ENCODE data around the gene LMLN.
"Not testable (repeated sequence)": the region's sequence is repeated elsewhere in the genome, so short reads cannot be mapped to it uniquely, and the experiment has no call there.

Gene LMLN

DNA sequence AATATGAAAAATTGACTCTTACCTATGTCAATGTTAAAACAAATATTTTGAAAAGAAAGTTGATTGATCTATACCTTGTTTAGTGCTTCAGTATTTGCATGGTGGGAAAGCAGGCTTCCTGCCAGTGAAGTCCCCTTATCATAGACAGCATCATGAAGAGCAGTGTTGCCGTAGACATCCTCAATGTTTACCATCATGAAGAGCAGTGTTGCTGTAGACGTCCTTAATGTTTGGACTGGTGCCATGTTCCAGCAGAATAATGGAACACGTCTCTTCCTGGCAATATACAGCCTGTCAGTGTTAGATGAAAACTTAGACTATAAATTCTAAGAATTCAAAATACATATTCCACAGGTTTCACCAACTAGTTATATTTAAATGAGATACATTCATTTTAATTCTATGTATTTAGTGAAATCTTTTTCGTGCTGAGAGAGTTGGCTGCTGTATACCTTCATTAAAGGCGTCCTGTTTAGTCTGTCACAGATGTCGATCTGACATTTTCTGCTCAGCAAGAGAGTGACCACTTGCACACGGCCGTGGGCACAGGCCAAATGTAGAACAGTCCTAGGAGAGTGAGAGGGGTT lies 116.8 kb downstream of the LMLN start:
- no peak for DNase-seq (ENCODE audit: low read depth in 3 of 3)

DNA sequence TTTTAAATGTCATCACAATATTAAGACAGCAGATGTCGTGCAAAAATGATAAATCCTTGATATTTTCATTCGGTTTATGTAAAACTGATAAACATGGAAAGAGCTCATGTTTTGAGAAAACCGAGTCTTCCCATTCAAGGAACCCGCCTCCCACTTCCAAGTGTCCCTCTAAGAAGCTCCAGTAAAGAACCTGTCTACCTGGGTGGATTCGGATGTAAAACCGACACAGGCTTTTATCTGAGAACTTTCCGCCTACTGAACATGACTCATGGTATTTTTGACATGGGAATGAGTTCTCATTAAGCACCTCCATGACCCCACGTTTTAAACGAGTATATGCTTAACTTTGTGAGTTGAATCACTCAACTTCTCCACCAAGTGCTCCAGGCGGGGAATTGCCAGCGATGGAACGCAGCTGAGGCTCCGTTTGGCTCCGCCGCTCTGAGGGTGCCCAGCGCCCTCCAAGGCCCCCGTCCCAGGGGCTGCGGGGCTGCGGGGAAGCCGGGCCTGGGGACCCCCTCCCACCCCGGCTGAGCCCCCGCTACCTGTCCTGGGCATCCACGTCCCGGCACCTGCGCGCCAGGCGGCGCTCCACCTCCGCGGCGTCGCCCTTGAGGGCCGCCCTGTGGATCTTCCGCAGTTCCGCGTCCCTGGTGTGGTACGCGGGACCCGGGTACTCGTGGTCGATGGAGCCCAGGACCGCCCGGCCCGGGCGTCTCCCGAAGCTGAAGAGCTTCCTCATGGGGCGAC lies 119.9 kb downstream of the LMLN start:
- peak; percentile 21 to 39 (median 28) for DNase-seq (ENCODE audit: low read depth in 3 of 3)

DNA sequence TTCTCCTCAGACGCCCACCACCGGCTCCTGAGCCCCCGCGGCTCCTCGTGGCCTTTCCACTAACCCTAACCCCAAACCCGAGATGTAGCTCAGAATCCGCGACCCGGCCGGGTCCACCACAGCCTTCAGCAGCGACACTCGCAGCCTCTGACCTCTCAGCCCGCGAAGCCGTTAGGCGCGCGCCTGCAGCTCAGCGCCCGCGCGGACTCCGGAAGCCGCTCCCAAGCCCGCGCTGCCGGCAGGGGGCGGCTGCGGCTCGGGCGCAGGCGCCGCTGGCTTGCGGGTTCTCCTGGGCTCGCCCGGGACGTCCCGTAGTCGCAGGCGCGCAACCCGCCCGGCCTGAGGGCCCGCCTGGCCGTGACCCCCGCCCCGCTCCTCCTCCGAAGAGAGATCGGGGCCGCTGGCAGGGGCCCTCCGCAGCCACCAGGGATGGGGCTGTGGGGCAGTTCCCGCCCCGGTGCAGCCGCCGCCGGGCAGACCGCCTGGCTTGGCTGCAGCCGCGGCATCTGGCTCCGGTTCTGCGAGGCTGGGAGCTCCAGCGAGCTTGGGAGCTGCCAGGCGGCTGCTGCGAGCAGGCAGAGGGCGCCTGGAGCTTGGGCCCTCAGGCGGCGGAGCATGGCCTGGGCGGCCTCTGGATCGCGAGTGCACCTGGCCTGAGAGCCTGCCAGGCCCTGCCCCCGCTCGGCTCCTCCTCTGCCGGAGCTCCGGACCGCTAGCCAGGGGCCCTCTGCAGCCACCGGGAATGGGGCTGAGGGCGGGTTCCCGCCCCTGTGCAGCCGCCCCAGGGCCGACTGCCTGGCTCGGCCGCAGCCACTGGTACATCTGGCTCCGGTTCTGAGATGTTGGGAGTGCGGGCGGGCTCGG lies 120.7 kb downstream of the LMLN start:
- DNase-seq (ENCODE audit: low read depth in 3 of 3), result peak; percentile 50 to 70 (median 50)

DNA sequence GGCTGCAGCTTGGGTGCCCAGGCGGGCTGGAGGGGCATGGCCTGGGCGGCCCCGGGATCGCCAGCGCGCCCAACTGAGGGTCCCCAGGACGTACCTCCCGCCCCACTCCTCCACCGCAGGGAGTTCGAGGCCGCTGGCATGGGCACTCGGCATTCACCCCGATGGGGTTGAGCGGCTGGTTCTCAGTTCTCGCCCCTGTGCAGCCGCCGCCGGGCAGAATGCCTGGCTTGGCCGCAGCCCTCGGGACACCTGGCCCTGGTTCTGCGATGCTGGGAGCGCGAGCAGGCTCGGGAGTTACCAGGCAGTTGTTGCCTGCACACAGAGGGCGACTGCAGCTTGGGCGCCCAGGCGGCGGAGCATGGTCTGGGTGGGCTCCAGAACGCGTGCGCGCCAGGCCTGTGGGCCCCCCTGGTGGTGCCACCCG lies 121.4 kb downstream of the LMLN start:
- DNase-seq (ENCODE audit: low read depth in 3 of 3), result no peak

DNA sequence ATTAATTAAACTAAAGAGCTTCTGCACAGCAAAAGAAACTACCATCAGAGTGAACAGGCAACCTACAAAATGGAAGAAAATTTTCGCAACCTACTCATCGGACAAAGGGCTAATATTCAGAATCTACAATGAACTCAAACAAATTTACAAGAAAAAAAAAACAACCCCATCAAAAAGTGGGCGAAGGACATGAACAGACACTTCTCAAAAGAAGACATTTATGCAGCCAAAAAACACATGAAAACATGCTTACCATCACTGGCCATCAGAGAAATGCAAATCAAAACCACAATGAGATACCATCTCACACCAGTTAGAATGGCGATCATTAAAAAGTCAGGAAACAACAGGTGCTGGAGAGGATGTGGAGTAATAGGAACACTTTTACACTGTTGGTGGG lies 122.2 kb downstream of the LMLN start:
- DNase-seq (ENCODE audit: low read depth in 3 of 3), result not testable (repeated sequence)

DNA sequence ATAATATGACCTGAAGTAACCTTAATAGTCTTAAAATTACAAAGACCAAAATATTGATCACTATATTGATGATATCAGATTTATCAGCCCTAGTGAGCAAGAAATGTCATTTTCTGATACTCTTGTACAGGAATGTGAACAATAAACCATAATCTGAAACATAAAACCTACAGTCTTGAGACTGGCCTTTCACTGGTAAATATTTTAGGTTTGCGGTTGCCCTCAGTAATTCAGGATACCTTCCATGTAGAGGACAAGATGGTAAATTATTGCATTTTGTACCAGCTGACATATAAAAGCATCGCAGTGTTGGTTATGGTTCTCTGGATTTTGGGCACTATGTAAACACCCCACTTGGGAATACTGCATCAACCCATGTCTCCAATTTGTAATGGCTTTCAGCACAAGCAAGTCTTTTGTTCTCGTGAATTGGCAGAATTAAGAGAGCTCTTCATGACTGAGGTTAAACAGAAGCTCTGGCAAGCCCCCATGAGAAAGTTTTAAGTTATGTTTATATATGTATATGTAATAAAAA lies 128.5 kb downstream of the LMLN start:
- DNase-seq (ENCODE audit: low read depth in 3 of 3), result no peak

DNA sequence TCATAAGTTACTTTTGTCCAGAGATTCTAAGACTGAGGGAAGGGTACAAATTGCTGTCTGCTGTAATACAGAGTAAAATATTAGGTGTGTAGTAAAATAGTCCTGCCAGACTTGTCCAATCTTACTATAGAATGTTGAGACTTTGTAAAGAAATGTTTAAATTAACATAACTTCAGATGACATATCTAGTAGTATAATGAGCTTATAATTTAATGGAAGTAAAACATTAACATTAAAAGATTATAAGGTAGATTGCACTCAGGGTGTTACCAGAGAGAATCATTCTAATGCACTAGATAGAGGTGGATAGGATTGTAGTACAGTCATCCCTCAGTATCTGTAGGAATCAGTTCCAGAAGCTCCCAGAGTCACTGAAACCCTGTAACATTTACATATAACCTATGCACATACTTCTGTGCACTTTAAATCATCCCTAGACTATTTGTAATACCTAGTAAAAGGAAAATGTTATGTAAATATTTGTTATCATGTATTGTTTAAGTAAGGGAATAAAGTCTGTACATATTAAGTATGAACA lies 130.8 kb downstream of the LMLN start:
- no peak for DNase-seq (ENCODE audit: low read depth in 3 of 3)

DNA sequence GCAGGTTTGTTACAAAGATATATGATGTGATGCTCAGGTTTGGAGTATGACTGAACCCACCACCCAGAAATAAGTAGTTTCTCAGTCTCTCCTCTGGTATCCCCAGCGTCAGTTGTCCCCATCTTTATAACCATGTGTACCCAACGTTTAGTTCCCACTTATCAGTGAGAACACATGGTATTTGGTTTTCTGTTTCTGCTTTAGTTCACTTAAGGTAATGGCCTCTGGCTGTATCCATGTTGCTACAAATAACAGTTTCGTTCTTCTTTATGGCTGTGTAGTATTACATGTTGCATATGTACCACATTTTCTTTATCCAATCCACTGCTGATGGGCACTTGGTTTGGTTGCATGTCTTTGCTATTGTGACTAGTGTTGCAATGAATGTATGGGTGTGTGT lies 132.3 kb downstream of the LMLN start:
- DNase-seq (ENCODE audit: low read depth in 3 of 3), result no peak

DNA sequence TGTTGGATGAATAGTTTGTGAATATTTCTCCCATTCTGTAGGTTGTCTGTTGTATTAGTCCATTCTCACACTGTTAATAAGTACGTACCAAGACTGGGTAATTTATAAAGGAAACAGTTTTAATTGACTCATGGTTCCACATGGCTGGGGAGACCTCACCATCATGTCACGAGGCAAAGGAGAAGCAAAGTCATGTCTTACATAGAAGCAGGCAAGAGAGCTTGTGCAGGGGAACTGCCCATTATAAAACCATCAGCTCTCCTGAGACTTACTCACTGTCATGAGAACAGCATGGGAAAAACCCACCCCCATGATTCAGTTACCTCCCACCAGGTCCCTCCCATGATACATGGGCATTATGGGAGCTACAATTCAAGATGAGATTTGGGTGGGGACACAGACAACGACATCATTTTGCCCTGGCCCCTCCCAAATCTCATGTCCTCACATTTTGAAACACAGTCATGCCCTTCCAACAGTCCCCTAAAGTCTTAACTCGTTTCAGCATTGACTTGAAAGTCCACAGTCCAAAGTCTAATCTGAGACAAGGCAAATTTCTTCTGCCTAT lies 133.2 kb downstream of the LMLN start:
- no peak for DNase-seq (ENCODE audit: low read depth in 3 of 3)

Data from stimulated activated CD4-positive, alpha-beta T cell treated with anti-CD3 and anti-CD28 coated beads, TNF-alpha, amount 100 ng/mL, for 4 hours (primary cell).